Prostate gland (tissue), 2 donors: ENCODE measurements around the gene MAP4K1. TPM values are rescaled to one million over a fixed set of nuclear protein-coding genes. Genes with fewer than 3 reads are reported as not detected.
"Not testable (repeated sequence)": the region's sequence is repeated elsewhere in the genome, so short reads cannot be mapped to it uniquely, and the experiment has no call there.

ENCODE experiments used
- DNase-seq: peaks from one replicate; pipeline ENCODE4 v3.0.0-alpha.2; 2019; ENCODE audit warnings: low spot score
- H3K27ac ChIP-seq, 2 donors: fragments of 200-600 bp; sonication (generic); 2 replicates each; pipeline ENCODE4 v1.5.1; 2017 to 2019
- H3K27me3 ChIP-seq: fragments of 200-600 bp; sonication (generic); replicated peaks from 2 replicates; pipeline ENCODE4 v1.5.1; 2019; ENCODE audit not compliant: insufficient read depth
- H3K36me3 ChIP-seq, 2 donors: fragments of 200-600 bp; sonication (generic); 1 replicate in 1 of 2; 2 replicates in 1 of 2; pipeline versions ENCODE4 v1.5.1 to v1.8.1; 2017 to 2019
- H3K4me1 ChIP-seq: fragments of 200-600 bp; sonication (generic); replicated peaks from 2 replicates; pipeline ENCODE4 v1.5.1; 2019
- H3K4me3 ChIP-seq, 2 donors: fragments of 200-600 bp; sonication (generic); 2 replicates each; pipeline ENCODE4 v1.5.1; 2017 to 2019
- H3K9me3 ChIP-seq: fragments of 200-600 bp; sonication (generic); 2 replicates; pipeline ENCODE4 v1.5.1; 2017
- CTCF ChIP-seq, 4 experiments: fragments of 200-600 bp in 2 of 4; fragments of 450-650 bp in 2 of 4; sonication (generic) in 2 of 4; IDR thresholded peaks; 1 replicate in 3 of 4; 2 replicates in 1 of 4; pipeline ENCODE4 v1.5.1; 2016 to 2019; ENCODE audit warnings: antibody characterized with exemption in 4 of 4, mild to moderate bottlenecking in 2 of 4, moderate library complexity in 2 of 4
- POLR2A ChIP-seq: fragments of 450-650 bp; IDR thresholded peaks from one replicate; pipeline ENCODE4 v1.6.1; 2016; ENCODE audit warnings: antibody characterized with exemption, mild to moderate bottlenecking
- POLR2AphosphoS5 ChIP-seq: sonication (generic); formaldehyde crosslinking; IDR thresholded peaks from one replicate; pipeline ENCODE4 v1.6.1; 2017; ENCODE audit warnings: antibody characterized with exemption
- WGBS: methylation state at CpG from one replicate; pipeline ENCODE4 v1.1.5; 2018; 5-methylcytosine and 5-hydroxymethylcytosine counted together
- intact Hi-C: fragments of 100-400 bp; cut with DNase I; formaldehyde crosslinking; loops from one replicate; pipeline ENCODE4 v1.14.2; 2022
- total RNA-seq, 2 donors: library from RNA; depleted of rRNA; stranded (reverse); fragments of >200 nt; gene quantifications; one replicate each; pipeline ENCODE4 v1.1.0, GENCODE V29; 2016

Gene MAP4K1
- total RNA-seq, 2 donors from 2014 or later, result 1.6 to 14.1 TPM

- Histone ChIP-seq H3K27ac (no peak overlapping the region), H3K4me1 (no peaks in the 10 kb centered on the region), H3K36me3 (no peaks in the 10 kb centered on the region), H3K9me3 (no peaks in the 10 kb centered on the region), H3K4me3 (no peak overlapping the region), H3K27me3 (no peaks in the 10 kb centered on the region)
- DNase-seq, result no peak
- WGBS, result 97% methylated on average over 2 of the region's 2 CpGs
- intact Hi-C loops, result no loop called here
- TF ChIP-seq CTCF (IDR thresholded peaks at IDR 0.05) (no peak), POLR2AphosphoS5 (no peak), POLR2A (no peak)
Observed at GRCh38 chr19:38587562-38587961, 30.2 kb downstream of the MAP4K1 start.

GRCh38 chr19:38583985-38584305 is 33.8 kb downstream of the MAP4K1 start:
- Histone ChIP-seq H3K27me3 (no peaks in the 10 kb centered on the region), H3K36me3 (no peaks in the 10 kb centered on the region), H3K4me1 (no peaks in the 10 kb centered on the region), H3K9me3 (no peaks in the 10 kb centered on the region), H3K27ac (no peak overlapping the region), H3K4me3 (no peak overlapping the region)
- no peak for TF ChIP-seq CTCF (IDR thresholded peaks at IDR 0.05)
- no peak for TF ChIP-seq POLR2A
- no peak for TF ChIP-seq POLR2AphosphoS5
- DNase-seq, result no peak
- WGBS, result 82% methylated on average over 4 of the region's 4 CpGs
- intact Hi-C loops, result no loop called here

GRCh38 chr19:38583219-38583984 is 34.4 kb downstream of the MAP4K1 start:
- 89% methylated on average over 14 of the region's 14 CpGs for WGBS
- Histone ChIP-seq H3K36me3 (no peaks in the 10 kb centered on the region), H3K4me1 (no peaks in the 10 kb centered on the region), H3K27ac (no peak overlapping the region), H3K9me3 (no peaks in the 10 kb centered on the region), H3K4me3 (no peak overlapping the region), H3K27me3 (no peaks in the 10 kb centered on the region)
- no peak for DNase-seq
- intact Hi-C loops, result no loop called here
- no peak for TF ChIP-seq CTCF (IDR thresholded peaks at IDR 0.05)
- no peak for TF ChIP-seq POLR2A
- no peak for TF ChIP-seq POLR2AphosphoS5

GRCh38 chr19:38580080-38580479 is 37.7 kb downstream of the MAP4K1 start:
- intact Hi-C loops, result no loop called here
- TF ChIP-seq CTCF (IDR thresholded peaks at IDR 0.05) (no peak), POLR2AphosphoS5 (no peak), POLR2A (no peak)
- no peaks in the 10 kb centered on the region for H3K9me3 ChIP-seq

GRCh38 chr19:38579304-38579703 is 38.4 kb downstream of the MAP4K1 start:
- 91% methylated on average over 6 of the region's 6 CpGs for WGBS

More at GRCh38 chr19:38580080-38580479, 37.7 kb downstream of the MAP4K1 start:
- Histone ChIP-seq H3K4me1 (no peaks in the 10 kb centered on the region), H3K36me3 (no peaks in the 10 kb centered on the region), H3K27me3 (no peaks in the 10 kb centered on the region), H3K27ac (no peak overlapping the region), H3K4me3 (no peak overlapping the region)
- no peak for DNase-seq
- 93% methylated on average over 15 of the region's 15 CpGs for WGBS

More at GRCh38 chr19:38579304-38579703, 38.4 kb downstream of the MAP4K1 start:
- H3K27ac ChIP-seq, H3K4me3 ChIP-seq, H3K36me3 ChIP-seq, H3K9me3 ChIP-seq, intact Hi-C loops, DNase-seq, H3K4me1 ChIP-seq, H3K27me3 ChIP-seq: not testable (repeated sequence)
